ENCODE data around the gene EFCAB3.
"Not testable (repeated sequence)": the region's sequence is repeated elsewhere in the genome, so short reads cannot be mapped to it uniquely, and the experiment has no call there.

EFCAB3 gene

GRCh38 chr17:62465271-62465670 lies 84.9 kb downstream of the EFCAB3 start:
- not testable (repeated sequence) for DNase-seq

Measured in stimulated activated CD4-positive, alpha-beta T cell treated with anti-CD3 and anti-CD28 coated beads, Interleukin-4, amount 100 ng/mL, for 4 hours (primary cell).